Hepatocyte (in vitro differentiated cells): ENCODE results near the gene CARD11. TPM values are rescaled to one million over a fixed set of nuclear protein-coding genes. Genes with fewer than 3 reads are reported as not detected.

Experiments used
- DNase-seq: peaks from one replicate; pipeline ENCODE4 v3.0.0-alpha.2; 2016; ENCODE audit warnings: low spot score
- H2AFZ ChIP-seq: fragments of 200-600 bp; sonication (generic); 2 replicates; pipeline ENCODE4 v1.6.0; 2016; ENCODE audit warnings: antibody characterized with exemption, mild to moderate bottlenecking
- H3K27ac ChIP-seq: fragments of 200-600 bp; sonication (generic); 2 replicates; pipeline ENCODE4 v1.5.1; 2016; ENCODE audit warnings: mild to moderate bottlenecking
- H3K27me3 ChIP-seq: fragments of 200-600 bp; sonication (generic); 2 replicates; pipeline ENCODE4 v1.6.1; 2016
- H3K36me3 ChIP-seq: fragments of 200-600 bp; sonication (generic); replicated peaks from 2 replicates; pipeline ENCODE4 v1.5.1; 2016; ENCODE audit warnings: low read depth; ENCODE audit not compliant: insufficient read depth
- H3K4me1 ChIP-seq: fragments of 200-600 bp; sonication (generic); 2 replicates; pipeline ENCODE4 v1.5.1; 2016; ENCODE audit warnings: mild to moderate bottlenecking, moderate library complexity; ENCODE audit not compliant: insufficient read depth
- H3K4me2 ChIP-seq: fragments of 200-600 bp; sonication (generic); 2 replicates; pipeline ENCODE4 v1.6.0; 2016
- H3K4me3 ChIP-seq: fragments of 200-600 bp; sonication (generic); 2 replicates; pipeline ENCODE4 v1.5.1; 2016; ENCODE audit warnings: mild to moderate bottlenecking
- H3K79me2 ChIP-seq: fragments of 200-600 bp; sonication (generic); 2 replicates; pipeline ENCODE4 v1.6.0; 2017; ENCODE audit warnings: mild to moderate bottlenecking
- H3K9me2 ChIP-seq: fragments of 200-600 bp; sonication (generic); replicated peaks from 2 replicates; pipeline ENCODE4 v1.6.0; 2017; ENCODE audit warnings: mild to moderate bottlenecking; ENCODE audit not compliant: insufficient read depth
- H3K9me3 ChIP-seq: fragments of 200-600 bp; sonication (generic); 2 replicates; pipeline ENCODE4 v1.5.1; 2016; ENCODE audit warnings: low read depth, mild to moderate bottlenecking
- H4K20me1 ChIP-seq: fragments of 200-600 bp; sonication (generic); 2 replicates; pipeline ENCODE4 v1.6.0; 2016; ENCODE audit warnings: mild to moderate bottlenecking; ENCODE audit not compliant: insufficient read depth, poor library complexity, severe bottlenecking
- EZH2 ChIP-seq: fragments of 200-600 bp; sonication (generic); IDR thresholded peaks from 2 replicates; pipeline ENCODE4 v1.6.1; 2016; ENCODE audit warnings: antibody characterized with exemption, mild to moderate bottlenecking, borderline replicate concordance
- EZH2phosphoT487 ChIP-seq: fragments of 200-600 bp; sonication (generic); IDR thresholded peaks from one replicate; pipeline ENCODE4 v1.6.1; 2018; ENCODE audit warnings: antibody characterized with exemption, mild to moderate bottlenecking, low read depth, moderate library complexity; ENCODE audit not compliant: unreplicated experiment, severe bottlenecking
- WGBS: methylation state at CpG from one replicate; pipeline ENCODE4 v1.1.6; 2016; ENCODE audit warnings: low lambda C conversion rate; ENCODE audit errors: missing lambda C conversion rate; 5-methylcytosine and 5-hydroxymethylcytosine counted together
- polyA plus RNA-seq: library from polyadenylated mRNA; unstranded; fragments of >200 nt; fragmentation: Nextera tagmentation; extraction: Ambion mirVana; gene quantifications from 2 replicates; pipeline ENCODE4 v1.2.1, GENCODE V29; 2016
- total RNA-seq: library from RNA; depleted of rRNA; stranded (reverse); fragments of >200 nt; gene quantifications from 2 replicates; pipeline ENCODE4 v1.2.3, GENCODE V29; 2014
- TF ChIP-seq, protein P1 (sequence below): fragments of 200-600 bp; sonication (generic); IDR thresholded peaks from 2 replicates; pipeline ENCODE4 v1.5.1; 2016; ENCODE audit warnings: antibody characterized with exemption, mild to moderate bottlenecking; ENCODE audit not compliant: poor library complexity

CARD11 gene
- total and polyA plus RNA-seq, 2 experiments from 2014 or later, result 9.6 to 10.9 TPM

DNA sequence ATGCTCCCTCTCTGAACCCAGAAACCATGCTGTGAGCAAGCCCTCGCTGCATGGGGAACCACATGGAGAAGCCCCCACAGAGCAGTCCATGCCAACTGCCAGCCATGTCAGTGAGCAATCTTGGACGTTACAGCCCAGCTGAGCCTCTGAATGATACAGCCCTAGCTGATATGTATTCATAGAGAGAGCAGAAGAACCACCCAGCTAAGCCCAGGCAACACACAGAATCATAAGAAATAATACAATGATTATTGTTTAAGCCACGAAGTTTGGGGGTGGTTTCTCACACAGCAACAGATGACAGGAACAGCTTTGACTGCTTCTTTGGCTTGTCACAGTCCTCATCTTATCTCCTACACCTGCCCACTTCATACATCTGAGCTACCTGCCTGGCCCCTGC lies 32.5 kb upstream of the CARD11 start:
- WGBS, result 85% methylated on average over 3 of the region's 3 CpGs
- no peak overlapping the region for H3K4me3 ChIP-seq
- H3K27ac ChIP-seq, result no peak overlapping the region
- H2AFZ ChIP-seq, result no peak overlapping the region
- H3K9me2 ChIP-seq, result no peaks in the 10 kb centered on the region
- no peak overlapping the region for H3K4me2 ChIP-seq
- no peaks in the 10 kb centered on the region for H3K79me2 ChIP-seq
- H3K9me3 ChIP-seq, result peaks cover 5% of the 10 kb centered on the region
- no peak for DNase-seq
- no peaks in the 10 kb centered on the region for H3K27me3 ChIP-seq
- H3K4me1 ChIP-seq, result no peaks in the 10 kb centered on the region
- no peaks in the 10 kb centered on the region for H3K36me3 ChIP-seq
- TF ChIP-seq EZH2phosphoT487 (no peak), EZH2 (no peak)
- TF ChIP-seq, protein P1, sequence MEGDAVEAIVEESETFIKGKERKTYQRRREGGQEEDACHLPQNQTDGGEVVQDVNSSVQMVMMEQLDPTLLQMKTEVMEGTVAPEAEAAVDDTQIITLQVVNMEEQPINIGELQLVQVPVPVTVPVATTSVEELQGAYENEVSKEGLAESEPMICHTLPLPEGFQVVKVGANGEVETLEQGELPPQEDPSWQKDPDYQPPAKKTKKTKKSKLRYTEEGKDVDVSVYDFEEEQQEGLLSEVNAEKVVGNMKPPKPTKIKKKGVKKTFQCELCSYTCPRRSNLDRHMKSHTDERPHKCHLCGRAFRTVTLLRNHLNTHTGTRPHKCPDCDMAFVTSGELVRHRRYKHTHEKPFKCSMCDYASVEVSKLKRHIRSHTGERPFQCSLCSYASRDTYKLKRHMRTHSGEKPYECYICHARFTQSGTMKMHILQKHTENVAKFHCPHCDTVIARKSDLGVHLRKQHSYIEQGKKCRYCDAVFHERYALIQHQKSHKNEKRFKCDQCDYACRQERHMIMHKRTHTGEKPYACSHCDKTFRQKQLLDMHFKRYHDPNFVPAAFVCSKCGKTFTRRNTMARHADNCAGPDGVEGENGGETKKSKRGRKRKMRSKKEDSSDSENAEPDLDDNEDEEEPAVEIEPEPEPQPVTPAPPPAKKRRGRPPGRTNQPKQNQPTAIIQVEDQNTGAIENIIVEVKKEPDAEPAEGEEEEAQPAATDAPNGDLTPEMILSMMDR, result no peak
- H4K20me1 ChIP-seq, result no peaks in the 10 kb centered on the region

DNA sequence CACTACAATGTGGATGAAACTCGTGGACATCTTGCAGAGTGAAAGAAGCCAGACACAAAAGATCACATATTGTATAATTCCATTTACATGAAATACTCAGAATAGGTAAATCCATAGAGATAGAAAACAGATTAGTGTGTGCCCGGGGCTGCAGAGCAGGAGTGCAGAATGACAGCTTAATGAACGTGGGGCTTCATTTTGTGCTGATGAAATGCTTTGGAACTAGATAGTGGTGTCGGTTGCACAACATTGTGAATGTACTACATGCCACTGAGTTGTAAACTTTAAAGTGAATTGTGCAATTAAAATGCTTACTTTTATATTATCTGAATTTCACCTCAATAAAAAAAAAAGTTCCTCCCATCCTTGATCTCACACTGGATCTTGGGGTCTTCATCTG lies 31.8 kb upstream of the CARD11 start:
- H3K4me3 ChIP-seq, result no peak overlapping the region
- H3K4me2 ChIP-seq, result no peak overlapping the region
- no peaks in the 10 kb centered on the region for H3K4me1 ChIP-seq
- no peaks in the 10 kb centered on the region for H3K36me3 ChIP-seq
- no peaks in the 10 kb centered on the region for H3K79me2 ChIP-seq
- H3K9me2 ChIP-seq, result no peaks in the 10 kb centered on the region
- no peak for DNase-seq
- no peaks in the 10 kb centered on the region for H3K27me3 ChIP-seq
- no peak overlapping the region for H3K27ac ChIP-seq
- no peak overlapping the region for H2AFZ ChIP-seq
- TF ChIP-seq EZH2phosphoT487, result no peak
- TF ChIP-seq EZH2, result no peak
- TF ChIP-seq, protein P1, result no peak
- no peaks in the 10 kb centered on the region for H4K20me1 ChIP-seq
- peaks cover 5% of the 10 kb centered on the region for H3K9me3 ChIP-seq
- WGBS, result 68% methylated on average over 4 of the region's 4 CpGs

DNA sequence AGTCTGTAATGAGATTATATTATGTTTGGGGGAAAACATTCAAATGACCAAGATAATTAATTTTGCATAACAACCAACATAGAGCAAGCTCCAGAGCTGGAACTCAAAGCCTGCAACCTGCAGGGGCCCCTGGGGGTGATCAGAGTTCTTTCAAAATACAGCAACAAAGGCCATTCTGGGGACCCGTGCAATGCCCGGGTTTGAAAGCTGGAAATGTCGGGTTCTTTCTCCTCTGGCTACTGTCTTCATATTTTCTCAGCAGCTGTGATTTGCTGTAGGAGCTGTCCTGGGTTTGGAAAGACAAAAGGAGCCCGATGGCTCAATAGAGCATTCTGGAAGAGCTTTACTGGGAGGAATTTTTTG lies 30.8 kb upstream of the CARD11 start:
- H3K4me3 ChIP-seq, result no peak overlapping the region

More for the DNA sequence above, 30.8 kb upstream of the CARD11 start:
- H3K9me2 ChIP-seq, result no peaks in the 10 kb centered on the region
- H4K20me1 ChIP-seq, result no peaks in the 10 kb centered on the region
- H3K36me3 ChIP-seq, result no peaks in the 10 kb centered on the region
- H3K9me3 ChIP-seq, result peaks cover 5% of the 10 kb centered on the region
- no peak for TF ChIP-seq EZH2phosphoT487
- TF ChIP-seq, protein P1, result no peak
- DNase-seq, result no peak
- H3K27me3 ChIP-seq, result no peaks in the 10 kb centered on the region
- no peak overlapping the region for H3K4me2 ChIP-seq
- H3K27ac ChIP-seq, result no peak overlapping the region
- no peaks in the 10 kb centered on the region for H3K79me2 ChIP-seq
- no peak overlapping the region for H2AFZ ChIP-seq
- H3K4me1 ChIP-seq, result no peaks in the 10 kb centered on the region
- 48% methylated on average over 4 of the region's 4 CpGs for WGBS
